Measurements from ENCODE around the gene QKI. TPM values are rescaled to one million over a fixed set of nuclear protein-coding genes. Genes with fewer than 3 reads are reported as not detected.

QKI gene
- total RNA-seq, 2 donors from 2014 or later = 366 to 434 TPM

DNA sequence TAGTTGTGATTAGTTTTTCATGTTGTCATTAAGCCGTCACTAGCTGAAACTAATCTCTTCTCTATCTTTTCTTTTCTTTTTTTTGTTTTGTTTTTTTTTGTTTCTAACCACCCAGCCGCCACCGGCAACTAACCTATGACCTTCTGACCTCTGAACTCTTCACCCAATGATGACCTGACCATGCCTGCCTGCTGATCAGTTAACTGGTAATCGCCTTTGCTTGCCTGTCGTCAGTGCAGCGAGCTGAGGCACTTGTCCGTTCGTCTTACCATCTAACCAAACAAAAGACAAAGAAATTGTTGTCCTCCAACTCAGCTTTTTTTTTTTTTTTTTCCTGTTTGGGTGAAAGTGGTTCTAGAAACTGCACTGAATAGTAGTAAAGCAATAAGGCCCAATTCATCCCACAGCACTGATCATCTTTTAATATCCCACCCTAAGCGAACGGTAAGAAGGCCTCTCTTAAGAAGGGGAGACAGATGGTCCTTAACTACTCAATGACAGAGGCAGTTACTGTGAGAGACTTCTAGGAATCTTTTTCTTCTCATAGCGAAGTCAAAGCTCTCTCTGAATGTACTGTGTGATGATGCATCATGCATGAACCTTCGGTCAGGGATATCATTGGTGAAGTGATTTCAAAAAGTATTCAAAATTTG is 156.2 kb downstream of the QKI start:
- Histone ChIP-seq H3K9me3 (no peaks in the 10 kb centered on the region), H3K4me1 (peaks cover 0 to 16% of the 10 kb centered on the region in 2 donors), H3K36me3 (peaks cover 42% of the 10 kb centered on the region), H3K4me3 (no peak overlapping the region), H3K27me3 (no peaks in the 10 kb centered on the region), H3K27ac (no peak overlapping the region)
- TF ChIP-seq, protein P1, sequence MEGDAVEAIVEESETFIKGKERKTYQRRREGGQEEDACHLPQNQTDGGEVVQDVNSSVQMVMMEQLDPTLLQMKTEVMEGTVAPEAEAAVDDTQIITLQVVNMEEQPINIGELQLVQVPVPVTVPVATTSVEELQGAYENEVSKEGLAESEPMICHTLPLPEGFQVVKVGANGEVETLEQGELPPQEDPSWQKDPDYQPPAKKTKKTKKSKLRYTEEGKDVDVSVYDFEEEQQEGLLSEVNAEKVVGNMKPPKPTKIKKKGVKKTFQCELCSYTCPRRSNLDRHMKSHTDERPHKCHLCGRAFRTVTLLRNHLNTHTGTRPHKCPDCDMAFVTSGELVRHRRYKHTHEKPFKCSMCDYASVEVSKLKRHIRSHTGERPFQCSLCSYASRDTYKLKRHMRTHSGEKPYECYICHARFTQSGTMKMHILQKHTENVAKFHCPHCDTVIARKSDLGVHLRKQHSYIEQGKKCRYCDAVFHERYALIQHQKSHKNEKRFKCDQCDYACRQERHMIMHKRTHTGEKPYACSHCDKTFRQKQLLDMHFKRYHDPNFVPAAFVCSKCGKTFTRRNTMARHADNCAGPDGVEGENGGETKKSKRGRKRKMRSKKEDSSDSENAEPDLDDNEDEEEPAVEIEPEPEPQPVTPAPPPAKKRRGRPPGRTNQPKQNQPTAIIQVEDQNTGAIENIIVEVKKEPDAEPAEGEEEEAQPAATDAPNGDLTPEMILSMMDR (IDR thresholded peaks at IDR 0.05) = no peak
- no peak for DNase-seq (ENCODE audit: low spot score)

DNA sequence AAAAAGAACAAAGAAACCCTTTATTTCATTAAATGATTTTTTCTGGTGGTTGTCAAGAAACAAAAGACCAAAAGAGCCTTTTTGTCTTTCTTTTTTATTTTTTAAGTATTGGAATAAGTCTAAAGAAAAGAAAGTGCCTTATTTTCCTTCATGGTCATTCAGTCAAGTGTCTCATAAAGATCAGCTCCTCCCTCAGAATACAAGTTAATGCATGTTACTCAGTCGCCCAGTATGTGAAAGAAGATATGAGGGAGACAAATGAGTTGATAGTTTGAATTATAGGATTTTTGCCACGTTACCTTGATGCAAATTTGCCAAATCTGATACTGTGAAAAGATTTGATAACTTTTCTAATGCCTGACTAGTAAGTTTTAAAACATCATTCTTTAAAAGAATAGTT is 157.2 kb downstream of the QKI start:
- Histone ChIP-seq H3K9me3 (no peaks in the 10 kb centered on the region), H3K27ac (no peak overlapping the region), H3K4me3 (no peak overlapping the region), H3K36me3 (peaks cover 35% of the 10 kb centered on the region), H3K4me1 (peaks cover 0 to 16% of the 10 kb centered on the region in 2 donors), H3K27me3 (no peaks in the 10 kb centered on the region)
- TF ChIP-seq, protein P1 (IDR thresholded peaks at IDR 0.05) = no peak
- no peak for DNase-seq (ENCODE audit: low spot score)

DNA sequence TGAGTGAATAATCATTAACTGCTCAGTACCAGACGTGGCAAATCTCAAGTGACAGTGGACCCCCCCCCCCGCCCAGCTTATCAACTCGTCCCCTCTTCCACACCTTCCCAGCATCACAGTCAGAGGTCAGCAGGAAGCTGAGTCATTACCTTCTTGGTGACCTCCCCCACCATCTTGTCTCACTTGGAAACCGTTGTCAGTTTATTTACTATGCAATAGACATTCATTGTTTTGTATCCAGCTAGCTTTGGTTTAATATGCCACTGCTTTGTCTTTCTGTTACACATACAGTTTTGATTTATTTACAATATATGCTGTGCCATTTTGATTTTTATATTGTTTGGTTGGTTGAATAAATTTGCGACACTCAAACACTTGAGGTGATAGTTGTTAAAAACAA is 158.1 kb downstream of the QKI start:
- peaks cover 31% of the 10 kb centered on the region for H3K36me3 ChIP-seq
- no peaks in the 10 kb centered on the region for H3K27me3 ChIP-seq
- no peak overlapping the region for H3K27ac ChIP-seq

DNA sequence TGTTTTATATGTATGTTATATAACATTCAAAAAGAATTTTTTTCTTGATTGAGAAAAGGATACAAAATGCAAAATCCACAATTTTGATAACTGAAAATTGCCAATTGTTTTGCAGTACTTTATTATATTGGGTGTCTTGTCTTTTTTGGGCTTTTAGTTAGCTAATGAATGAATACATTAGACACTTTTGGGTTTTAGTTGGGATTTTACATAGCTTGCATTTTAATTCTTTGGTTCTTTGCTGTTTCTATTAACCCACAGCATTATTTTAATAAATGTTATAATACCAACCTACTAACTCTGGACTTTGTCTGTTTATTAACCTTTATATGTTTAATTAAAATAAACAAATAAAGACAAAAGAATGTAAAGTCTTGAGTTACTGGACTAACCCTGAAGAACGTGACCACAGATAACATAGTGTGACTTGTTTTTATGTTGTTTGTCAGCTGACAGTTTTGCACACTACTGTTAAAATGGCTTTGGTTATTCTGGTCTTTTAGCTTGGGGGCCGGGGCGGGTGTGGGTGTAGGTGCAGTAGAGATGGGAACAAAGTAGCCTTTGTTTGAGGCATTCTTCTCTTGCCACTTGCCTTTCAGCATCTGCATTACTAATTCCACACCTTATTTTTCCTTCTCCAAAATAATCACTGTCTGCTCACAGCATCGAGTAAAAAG is 159.1 kb downstream of the QKI start:
- Histone ChIP-seq H3K9me3 (no peaks in the 10 kb centered on the region), H3K27me3 (no peaks in the 10 kb centered on the region), H3K4me1 (peaks cover 0 to 16% of the 10 kb centered on the region in 2 donors), H3K27ac (no peak overlapping the region), H3K4me3 (no peak overlapping the region), H3K36me3 (peaks cover 31% of the 10 kb centered on the region)
- no peak for DNase-seq (ENCODE audit: low spot score)
- TF ChIP-seq, protein P1 (IDR thresholded peaks at IDR 0.05) = no peak

More for the DNA sequence above, 158.1 kb downstream of the QKI start:
- TF ChIP-seq, protein P1 (IDR thresholded peaks at IDR 0.05) = no peak
- no peak for DNase-seq (ENCODE audit: low spot score)
- Histone ChIP-seq H3K9me3 (no peaks in the 10 kb centered on the region), H3K4me3 (no peak overlapping the region), H3K4me1 (peaks cover 0 to 16% of the 10 kb centered on the region in 2 donors)

DNA sequence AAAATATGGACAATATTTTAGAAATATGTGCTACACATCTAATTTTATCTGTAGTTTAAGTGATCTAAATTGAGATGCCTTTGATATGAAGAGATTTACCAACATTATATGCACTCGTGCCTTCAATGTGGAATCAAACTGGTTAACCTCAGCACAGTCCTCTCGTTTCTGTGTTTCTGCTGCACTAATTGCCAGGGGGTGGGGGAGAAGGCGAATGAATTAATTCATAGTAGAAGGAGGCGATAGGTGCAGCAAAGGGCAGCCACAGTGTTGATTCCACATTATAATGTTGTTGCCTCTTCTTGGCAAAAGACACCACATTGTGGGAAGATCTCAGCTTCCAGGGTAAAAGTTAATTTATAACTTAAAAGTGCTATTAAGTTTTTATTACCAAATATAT is 161.6 kb downstream of the QKI start:
- H3K4me3 ChIP-seq = no peak overlapping the region
- DNase-seq (ENCODE audit: low spot score) = no peak
- H3K4me1 ChIP-seq = peaks cover 0 to 35% of the 10 kb centered on the region in 2 donors
- no peaks in the 10 kb centered on the region for H3K27me3 ChIP-seq
- no peaks in the 10 kb centered on the region for H3K9me3 ChIP-seq
- peaks cover 24% of the 10 kb centered on the region for H3K36me3 ChIP-seq
- TF ChIP-seq, protein P1 (IDR thresholded peaks at IDR 0.05) = no peak
- no peak overlapping the region for H3K27ac ChIP-seq
